Measurements from ENCODE around the gene TM9SF1. TPM values are rescaled to one million over a fixed set of nuclear protein-coding genes. Genes with fewer than 3 reads are reported as not detected.

TM9SF1 gene
- total and polyA plus RNA-seq, 2 of the 13 experiments (the other 11 are each of a cell fraction or from before 2014, with no cell fraction given) = 83.2 to 110 TPM

DNA sequence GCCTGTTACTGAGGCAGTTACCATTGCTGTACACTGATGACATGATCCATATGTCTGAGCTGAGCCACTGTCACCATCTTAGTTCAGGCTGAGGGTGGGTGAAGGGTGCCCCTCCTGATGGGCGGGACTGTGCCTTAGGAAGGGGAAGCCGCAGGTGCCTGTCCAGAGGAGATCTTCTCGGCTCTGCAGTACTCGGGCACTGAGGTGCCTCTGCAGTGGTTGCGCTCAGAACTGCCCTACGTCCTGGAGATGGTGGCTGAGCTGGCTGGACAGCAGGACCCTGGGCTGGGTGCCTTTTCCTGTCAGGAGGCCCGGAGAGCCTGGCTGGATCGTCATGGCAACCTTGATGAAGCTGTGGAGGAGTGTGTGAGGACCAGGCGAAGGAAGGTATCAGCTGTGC is 44.2 kb downstream of the TM9SF1 start (continued):
- TF ChIP-seq EED (CRISPR knock-in tag; IDR thresholded peaks at IDR 0.05) (peak; percentile 74; the same call in 1 of the 2 replicates), ZNF552 (CRISPR knock-in tag; IDR thresholded peaks at IDR 0.05; ENCODE audit: borderline replicate concordance) (no peak), ZNF274 (CRISPR knock-in tag; IDR thresholded peaks at IDR 0.05) (0 out of 2 replicates have a peak, but pooled peaks have one; percentile 34), SP1 (IDR thresholded peaks at IDR 0.05) (no peak), SP1 (CRISPR knock-in tag; IDR thresholded peaks at IDR 0.05) (no peak), ZNF788 (CRISPR knock-in tag; IDR thresholded peaks at IDR 0.05; ENCODE audit: borderline replicate concordance) (peak; percentile 21; the same call in 1 of the 2 replicates), NRL (CRISPR knock-in tag; IDR thresholded peaks at IDR 0.05; ENCODE audit: borderline replicate concordance) (no peak), HES4 (CRISPR knock-in tag; IDR thresholded peaks at IDR 0.05; ENCODE audit: borderline replicate concordance) (no peak), KDM2A (CRISPR knock-in tag; IDR thresholded peaks at IDR 0.05; ENCODE audit: borderline replicate concordance, low read depth) (no peak), ZMYM3 (CRISPR knock-in tag; IDR thresholded peaks at IDR 0.05) (no peak), HOXA5 (CRISPR knock-in tag; IDR thresholded peaks at IDR 0.05) (no peak), ESRRA (CRISPR knock-in tag; IDR thresholded peaks at IDR 0.05; ENCODE audit: low read depth) (no peak), GFI1 (CRISPR knock-in tag; IDR thresholded peaks at IDR 0.05; ENCODE audit: borderline replicate concordance) (no peak), ZNF251 (CRISPR knock-in tag; IDR thresholded peaks at IDR 0.05) (no peak), SRF (IDR thresholded peaks at IDR 0.05; ENCODE audit: low read depth, low read length) (no peak), ZNF891 (CRISPR knock-in tag; IDR thresholded peaks at IDR 0.05) (no peak), RFX1 (IDR thresholded peaks at IDR 0.05) (peak; percentile 39; the same call in 1 of the 2 replicates), HNRNPK (IDR thresholded peaks at IDR 0.05; ENCODE audit: low read depth, low read length, poor library complexity, severe bottlenecking) (no peak), POLR2G (IDR thresholded peaks at IDR 0.05; ENCODE audit: low read depth, low read length) (no peak)
- TF ChIP-seq, protein P1, sequence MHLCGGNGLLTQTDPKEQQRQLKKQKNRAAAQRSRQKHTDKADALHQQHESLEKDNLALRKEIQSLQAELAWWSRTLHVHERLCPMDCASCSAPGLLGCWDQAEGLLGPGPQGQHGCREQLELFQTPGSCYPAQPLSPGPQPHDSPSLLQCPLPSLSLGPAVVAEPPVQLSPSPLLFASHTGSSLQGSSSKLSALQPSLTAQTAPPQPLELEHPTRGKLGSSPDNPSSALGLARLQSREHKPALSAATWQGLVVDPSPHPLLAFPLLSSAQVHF (CRISPR knock-in tag; IDR thresholded peaks at IDR 0.05) = no peak
- TF ChIP-seq, protein P2, sequence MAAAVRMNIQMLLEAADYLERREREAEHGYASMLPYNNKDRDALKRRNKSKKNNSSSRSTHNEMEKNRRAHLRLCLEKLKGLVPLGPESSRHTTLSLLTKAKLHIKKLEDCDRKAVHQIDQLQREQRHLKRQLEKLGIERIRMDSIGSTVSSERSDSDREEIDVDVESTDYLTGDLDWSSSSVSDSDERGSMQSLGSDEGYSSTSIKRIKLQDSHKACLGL (CRISPR knock-in tag; IDR thresholded peaks at IDR 0.05) = no peak
- TF ChIP-seq, protein P3, sequence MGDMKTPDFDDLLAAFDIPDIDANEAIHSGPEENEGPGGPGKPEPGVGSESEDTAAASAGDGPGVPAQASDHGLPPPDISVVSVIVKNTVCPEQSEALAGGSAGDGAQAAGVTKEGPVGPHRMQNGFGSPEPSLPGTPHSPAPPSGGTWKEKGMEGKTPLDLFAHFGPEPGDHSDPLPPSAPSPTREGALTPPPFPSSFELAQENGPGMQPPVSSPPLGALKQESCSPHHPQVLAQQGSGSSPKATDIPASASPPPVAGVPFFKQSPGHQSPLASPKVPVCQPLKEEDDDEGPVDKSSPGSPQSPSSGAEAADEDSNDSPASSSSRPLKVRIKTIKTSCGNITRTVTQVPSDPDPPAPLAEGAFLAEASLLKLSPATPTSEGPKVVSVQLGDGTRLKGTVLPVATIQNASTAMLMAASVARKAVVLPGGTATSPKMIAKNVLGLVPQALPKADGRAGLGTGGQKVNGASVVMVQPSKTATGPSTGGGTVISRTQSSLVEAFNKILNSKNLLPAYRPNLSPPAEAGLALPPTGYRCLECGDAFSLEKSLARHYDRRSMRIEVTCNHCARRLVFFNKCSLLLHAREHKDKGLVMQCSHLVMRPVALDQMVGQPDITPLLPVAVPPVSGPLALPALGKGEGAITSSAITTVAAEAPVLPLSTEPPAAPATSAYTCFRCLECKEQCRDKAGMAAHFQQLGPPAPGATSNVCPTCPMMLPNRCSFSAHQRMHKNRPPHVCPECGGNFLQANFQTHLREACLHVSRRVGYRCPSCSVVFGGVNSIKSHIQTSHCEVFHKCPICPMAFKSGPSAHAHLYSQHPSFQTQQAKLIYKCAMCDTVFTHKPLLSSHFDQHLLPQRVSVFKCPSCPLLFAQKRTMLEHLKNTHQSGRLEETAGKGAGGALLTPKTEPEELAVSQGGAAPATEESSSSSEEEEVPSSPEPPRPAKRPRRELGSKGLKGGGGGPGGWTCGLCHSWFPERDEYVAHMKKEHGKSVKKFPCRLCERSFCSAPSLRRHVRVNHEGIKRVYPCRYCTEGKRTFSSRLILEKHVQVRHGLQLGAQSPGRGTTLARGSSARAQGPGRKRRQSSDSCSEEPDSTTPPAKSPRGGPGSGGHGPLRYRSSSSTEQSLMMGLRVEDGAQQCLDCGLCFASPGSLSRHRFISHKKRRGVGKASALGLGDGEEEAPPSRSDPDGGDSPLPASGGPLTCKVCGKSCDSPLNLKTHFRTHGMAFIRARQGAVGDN (CRISPR knock-in tag; IDR thresholded peaks at IDR 0.05) = 0 out of 2 replicates have a peak, but pooled peaks have one; percentile 27
- TF ChIP-seq, protein P4, sequence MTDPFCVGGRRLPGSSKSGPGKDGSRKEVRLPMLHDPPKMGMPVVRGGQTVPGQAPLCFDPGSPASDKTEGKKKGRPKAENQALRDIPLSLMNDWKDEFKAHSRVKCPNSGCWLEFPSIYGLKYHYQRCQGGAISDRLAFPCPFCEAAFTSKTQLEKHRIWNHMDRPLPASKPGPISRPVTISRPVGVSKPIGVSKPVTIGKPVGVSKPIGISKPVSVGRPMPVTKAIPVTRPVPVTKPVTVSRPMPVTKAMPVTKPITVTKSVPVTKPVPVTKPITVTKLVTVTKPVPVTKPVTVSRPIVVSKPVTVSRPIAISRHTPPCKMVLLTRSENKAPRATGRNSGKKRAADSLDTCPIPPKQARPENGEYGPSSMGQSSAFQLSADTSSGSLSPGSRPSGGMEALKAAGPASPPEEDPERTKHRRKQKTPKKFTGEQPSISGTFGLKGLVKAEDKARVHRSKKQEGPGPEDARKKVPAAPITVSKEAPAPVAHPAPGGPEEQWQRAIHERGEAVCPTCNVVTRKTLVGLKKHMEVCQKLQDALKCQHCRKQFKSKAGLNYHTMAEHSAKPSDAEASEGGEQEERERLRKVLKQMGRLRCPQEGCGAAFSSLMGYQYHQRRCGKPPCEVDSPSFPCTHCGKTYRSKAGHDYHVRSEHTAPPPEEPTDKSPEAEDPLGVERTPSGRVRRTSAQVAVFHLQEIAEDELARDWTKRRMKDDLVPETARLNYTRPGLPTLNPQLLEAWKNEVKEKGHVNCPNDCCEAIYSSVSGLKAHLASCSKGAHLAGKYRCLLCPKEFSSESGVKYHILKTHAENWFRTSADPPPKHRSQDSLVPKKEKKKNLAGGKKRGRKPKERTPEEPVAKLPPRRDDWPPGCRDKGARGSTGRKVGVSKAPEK (CRISPR knock-in tag; IDR thresholded peaks at IDR 0.05; ENCODE audit: borderline replicate concordance) = 0 out of 2 replicates have a peak, but pooled peaks have one; percentile 35
